Measurements from ENCODE around the gene PAAF1.

Gene PAAF1

DNA sequence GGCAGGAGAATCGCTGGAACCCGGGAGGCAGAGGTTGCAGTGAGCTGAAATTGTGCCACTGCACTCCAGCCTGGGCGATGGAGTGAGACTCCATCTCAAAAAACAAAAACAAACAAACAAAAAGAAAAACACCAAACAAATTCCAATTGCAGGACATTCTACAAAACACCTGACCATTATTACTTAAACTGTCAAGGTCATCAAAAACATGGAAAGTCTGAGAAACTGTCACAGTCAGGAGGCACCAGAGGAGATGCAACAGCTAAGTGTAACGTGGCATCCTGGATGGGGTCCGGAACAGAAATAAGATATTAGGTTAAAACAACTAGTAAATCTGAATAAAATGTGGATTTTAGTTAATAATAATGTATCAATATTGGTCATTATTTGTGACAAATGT, 73.1 kb downstream of the PAAF1 start:
- TF ChIP-seq, protein P1, sequence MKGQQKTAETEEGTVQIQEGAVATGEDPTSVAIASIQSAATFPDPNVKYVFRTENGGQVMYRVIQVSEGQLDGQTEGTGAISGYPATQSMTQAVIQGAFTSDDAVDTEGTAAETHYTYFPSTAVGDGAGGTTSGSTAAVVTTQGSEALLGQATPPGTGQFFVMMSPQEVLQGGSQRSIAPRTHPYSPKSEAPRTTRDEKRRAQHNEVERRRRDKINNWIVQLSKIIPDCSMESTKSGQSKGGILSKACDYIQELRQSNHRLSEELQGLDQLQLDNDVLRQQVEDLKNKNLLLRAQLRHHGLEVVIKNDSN (IDR thresholded peaks at IDR 0.05) = no peak
- TF ChIP-seq FOXM1 (IDR thresholded peaks at IDR 0.05; ENCODE audit: borderline replicate concordance, low read depth) (no peak), EP300 (IDR thresholded peaks at IDR 0.05; ENCODE audit: borderline replicate concordance) (no peak), TAF1 (IDR thresholded peaks at IDR 0.05; ENCODE audit: low read depth) (no peak)

DNA sequence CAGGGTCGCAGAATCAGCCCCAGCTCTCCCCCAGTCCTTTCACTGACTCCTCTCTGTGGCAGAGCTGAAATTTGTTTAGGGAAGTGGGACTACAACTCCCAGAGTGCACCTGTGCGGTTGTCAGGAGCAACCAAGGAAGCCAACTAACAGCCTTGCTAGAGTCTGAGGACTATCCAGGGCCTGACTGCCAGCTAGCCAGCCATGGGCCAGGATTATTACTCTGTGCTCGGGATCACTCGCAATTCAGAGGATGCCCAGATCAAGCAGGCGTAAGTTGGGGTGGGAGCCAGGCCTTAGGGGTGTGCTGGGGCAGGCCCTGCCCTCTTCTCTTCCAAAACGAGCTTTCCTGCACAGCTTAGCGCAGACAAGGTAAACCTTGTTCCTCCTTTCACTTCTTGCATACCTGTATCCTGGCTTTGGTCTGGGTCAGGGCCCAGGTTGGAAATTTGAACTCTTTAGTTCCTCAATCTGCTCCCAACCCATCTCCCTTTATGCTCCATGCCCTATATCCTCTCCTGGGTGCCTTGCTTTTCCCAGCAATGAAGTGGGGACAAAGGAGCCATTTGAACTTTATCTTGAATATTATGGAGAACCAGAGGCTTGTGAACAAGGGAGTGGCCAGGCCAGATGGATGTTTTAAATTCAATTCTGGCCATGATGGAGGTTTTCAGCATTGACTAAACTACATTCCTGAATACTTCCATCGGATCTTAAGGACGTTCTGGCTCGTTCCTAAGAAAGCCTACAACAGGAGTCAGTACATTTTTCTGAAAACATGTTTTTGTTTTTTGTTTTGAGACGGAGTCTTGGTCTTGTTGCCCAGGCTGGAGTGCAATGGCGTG, 74.3 kb downstream of the PAAF1 start, which contains the start of gene DNAJB13:
Gene DNAJB13, plus strand, starts transcription at position 158 of the 842 bp plus-strand sequence. Its CDS starts 44 bp downstream, at position 202.
- TF ChIP-seq CREB1 (IDR thresholded peaks at IDR 0.05; ENCODE audit: low read depth) (no peak), TEAD4 (IDR thresholded peaks at IDR 0.05) (no peak), TAF1 (IDR thresholded peaks at IDR 0.05; ENCODE audit: low read depth) (no peak), NFIC (IDR thresholded peaks at IDR 0.05) (no peak), EP300 (IDR thresholded peaks at IDR 0.05; ENCODE audit: borderline replicate concordance) (no peak), CEBPB (IDR thresholded peaks at IDR 0.05) (no peak), ZBTB7A (IDR thresholded peaks at IDR 0.05; ENCODE audit: low read depth) (no peak), FOXM1 (IDR thresholded peaks at IDR 0.05; ENCODE audit: borderline replicate concordance, low read depth) (no peak)
- TF ChIP-seq, protein P1 (IDR thresholded peaks at IDR 0.05) = no peak
- TF ChIP-seq, protein P2, sequence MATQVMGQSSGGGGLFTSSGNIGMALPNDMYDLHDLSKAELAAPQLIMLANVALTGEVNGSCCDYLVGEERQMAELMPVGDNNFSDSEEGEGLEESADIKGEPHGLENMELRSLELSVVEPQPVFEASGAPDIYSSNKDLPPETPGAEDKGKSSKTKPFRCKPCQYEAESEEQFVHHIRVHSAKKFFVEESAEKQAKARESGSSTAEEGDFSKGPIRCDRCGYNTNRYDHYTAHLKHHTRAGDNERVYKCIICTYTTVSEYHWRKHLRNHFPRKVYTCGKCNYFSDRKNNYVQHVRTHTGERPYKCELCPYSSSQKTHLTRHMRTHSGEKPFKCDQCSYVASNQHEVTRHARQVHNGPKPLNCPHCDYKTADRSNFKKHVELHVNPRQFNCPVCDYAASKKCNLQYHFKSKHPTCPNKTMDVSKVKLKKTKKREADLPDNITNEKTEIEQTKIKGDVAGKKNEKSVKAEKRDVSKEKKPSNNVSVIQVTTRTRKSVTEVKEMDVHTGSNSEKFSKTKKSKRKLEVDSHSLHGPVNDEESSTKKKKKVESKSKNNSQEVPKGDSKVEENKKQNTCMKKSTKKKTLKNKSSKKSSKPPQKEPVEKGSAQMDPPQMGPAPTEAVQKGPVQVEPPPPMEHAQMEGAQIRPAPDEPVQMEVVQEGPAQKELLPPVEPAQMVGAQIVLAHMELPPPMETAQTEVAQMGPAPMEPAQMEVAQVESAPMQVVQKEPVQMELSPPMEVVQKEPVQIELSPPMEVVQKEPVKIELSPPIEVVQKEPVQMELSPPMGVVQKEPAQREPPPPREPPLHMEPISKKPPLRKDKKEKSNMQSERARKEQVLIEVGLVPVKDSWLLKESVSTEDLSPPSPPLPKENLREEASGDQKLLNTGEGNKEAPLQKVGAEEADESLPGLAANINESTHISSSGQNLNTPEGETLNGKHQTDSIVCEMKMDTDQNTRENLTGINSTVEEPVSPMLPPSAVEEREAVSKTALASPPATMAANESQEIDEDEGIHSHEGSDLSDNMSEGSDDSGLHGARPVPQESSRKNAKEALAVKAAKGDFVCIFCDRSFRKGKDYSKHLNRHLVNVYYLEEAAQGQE (IDR thresholded peaks at IDR 0.05; ENCODE audit: low read depth) = no peak

DNA sequence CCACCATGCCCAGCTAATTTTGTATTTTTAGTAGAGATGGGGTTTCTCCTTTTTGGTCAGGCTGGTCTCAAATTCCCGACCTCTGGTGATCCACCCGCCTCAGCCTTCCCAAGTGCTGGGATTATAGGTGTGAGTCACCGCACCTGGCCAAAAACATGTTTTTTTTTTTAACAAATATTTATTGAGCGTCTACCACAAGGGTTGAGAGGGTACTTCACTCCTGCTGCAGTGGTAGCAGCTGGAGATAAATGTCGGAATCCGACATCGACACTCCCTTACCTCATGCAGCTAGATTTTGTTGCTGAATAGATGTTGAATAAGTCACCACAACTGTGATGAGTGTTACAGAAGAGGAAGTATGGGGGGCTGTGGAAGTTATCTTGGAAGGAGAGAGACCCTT, 75.0 kb downstream of the PAAF1 start:
- TF ChIP-seq, protein P1 (IDR thresholded peaks at IDR 0.05) = no peak
- TF ChIP-seq ZBTB7A (IDR thresholded peaks at IDR 0.05; ENCODE audit: low read depth) = no peak
- no peak for TF ChIP-seq TAF1 (IDR thresholded peaks at IDR 0.05; ENCODE audit: low read depth)

GRCh38 chr11:73956876-73957653, 80.3 kb downstream of the PAAF1 start:
- no peak for TF ChIP-seq NFIC (IDR thresholded peaks at IDR 0.05)
- no peak for TF ChIP-seq TAF1 (IDR thresholded peaks at IDR 0.05; ENCODE audit: low read depth)
- no peak for TF ChIP-seq YY1 (IDR thresholded peaks at IDR 0.05; ENCODE audit: low read depth)
- TF ChIP-seq EGR1 (IDR thresholded peaks at IDR 0.05) = no peak
- TF ChIP-seq FOXM1 (IDR thresholded peaks at IDR 0.05; ENCODE audit: borderline replicate concordance, low read depth) = no peak
- TF ChIP-seq TCF12 (IDR thresholded peaks at IDR 0.05; ENCODE audit: low read depth) = no peak
- no peak for TF ChIP-seq TEAD4 (IDR thresholded peaks at IDR 0.05)
- TF ChIP-seq RAD21 (IDR thresholded peaks at IDR 0.05; ENCODE audit: low read depth) = no peak
- TF ChIP-seq CREB1 (IDR thresholded peaks at IDR 0.05; ENCODE audit: low read depth) = no peak
- TF ChIP-seq, protein P1 (IDR thresholded peaks at IDR 0.05) = no peak
- TF ChIP-seq CEBPB (IDR thresholded peaks at IDR 0.05) = no peak
- TF ChIP-seq MAX (IDR thresholded peaks at IDR 0.05) = no peak
- TF ChIP-seq ZBTB7A (IDR thresholded peaks at IDR 0.05; ENCODE audit: low read depth) = no peak
- TF ChIP-seq EP300 (IDR thresholded peaks at IDR 0.05; ENCODE audit: borderline replicate concordance) = no peak
- TF ChIP-seq, protein P2 (IDR thresholded peaks at IDR 0.05; ENCODE audit: low read depth) = no peak
